ENCODE data around the gene FBXW9. TPM values are rescaled to one million over a fixed set of nuclear protein-coding genes. Genes with fewer than 3 reads are reported as not detected.

The FBXW9 gene
- total and polyA plus RNA-seq, 2 of the 8 experiments (the other 6 are each of a cell fraction or from before 2014, with no cell fraction given) = 10.8 to 30.1 TPM

- Histone ChIP-seq H2AK5ac (ENCODE audit: low read depth, low read length) (0 out of 2 replicates have a peak overlapping the region, but pooled peaks have one; percentile 76), H3K4me1 (replicated peaks in 1 of 4; ENCODE audit: control insufficient read depth in 3 of 4, insufficient read depth in 4 of 4, low read length in 3 of 4) (peaks cover 3 to 22% (median 7%) of the 10 kb centered on the region in 4 experiments), H3K79me2 (ENCODE audit: control insufficient read depth in 1 of 2, insufficient read depth in 2 of 2, low read length in 2 of 2) (peaks cover 0 to 19% of the 10 kb centered on the region in 2 experiments; a peak in 1 of 4 replicates), H2BK120ac (replicated peaks; ENCODE audit: low read depth, low read length) (no peak overlapping the region), H4K20me1 (replicated peaks in 1 of 2; ENCODE audit: control insufficient read depth in 1 of 2, insufficient read depth in 2 of 2, low read length in 2 of 2) (peaks cover 0 to 6% of the 10 kb centered on the region in 2 experiments), H3K36me3 (ENCODE audit: control insufficient read depth in 2 of 4, insufficient read depth in 4 of 4, low read length in 3 of 4) (peaks cover 6 to 10% (median 6%) of the 10 kb centered on the region in 4 experiments; a peak in 5 of 8 replicates), H3K14ac (ENCODE audit: insufficient read length) (no peak overlapping the region), H3K4me2 (ENCODE audit: insufficient read depth in 1 of 2, low read depth in 2 of 2, low read length in 2 of 2) (no peak overlapping the region; a peak in 1 of 4 replicates), H3K23me2 (ENCODE audit: low read depth, low read length) (peaks cover 22% of the 10 kb centered on the region), H4K5ac (ENCODE audit: insufficient read length, low read depth, low read length) (no peak overlapping the region), H3K27ac (ENCODE audit: low read depth, low read length) (no peak overlapping the region), H2BK15ac (ENCODE audit: low read length) (no peak overlapping the region), H2BK12ac (ENCODE audit: low read depth, low read length) (0 out of 2 replicates have a peak overlapping the region, but pooled peaks have one; percentile 17), H3K4ac (replicated peaks; ENCODE audit: insufficient read length, low read depth, low read length) (no peak overlapping the region), H4K8ac (ENCODE audit: extremely low read depth, insufficient read depth, low read length) (0 out of 2 replicates have a peak overlapping the region, but pooled peaks have one; percentile 26), H3K4me3 (ENCODE audit: extremely low read depth in 1 of 4, insufficient read depth in 2 of 4, low read depth in 3 of 4, low read length in 4 of 4) (no peak overlapping the region), H3K9me3 (ENCODE audit: insufficient read depth in 2 of 2, low read depth in 1 of 2, low read length in 1 of 2) (no peaks in the 10 kb centered on the region), H4K91ac (replicated peaks; ENCODE audit: insufficient read length, low read length) (no peak overlapping the region), H3K27me3 (replicated peaks in 1 of 4; ENCODE audit: control insufficient read depth in 3 of 4, extremely low read depth in 1 of 4, insufficient read depth in 3 of 4, low read length in 3 of 4) (no peaks in the 10 kb centered on the region; a peak in 1 of 7 replicates), H3K56ac (replicated peaks; ENCODE audit: insufficient read length, low read depth, low read length) (no peak overlapping the region), H3K79me1 (ENCODE audit: low read depth, low read length) (peaks cover 4% of the 10 kb centered on the region; the same call in 1 of the 2 replicates), H3K9ac (replicated peaks in 1 of 4; ENCODE audit: extremely low read depth in 1 of 4, low read depth in 3 of 4, low read length in 3 of 4) (no peak overlapping the region), H2AFZ (ENCODE audit: low read length) (no peak overlapping the region), H3K18ac (ENCODE audit: extremely low read depth, low read length) (no peak overlapping the region), H2BK5ac (ENCODE audit: low read depth, low read length) (no peak overlapping the region; the same call in 1 of the 2 replicates), H2BK20ac (ENCODE audit: low read length) (no peak overlapping the region), H3K23ac (ENCODE audit: insufficient read length) (no peak overlapping the region)
- WGBS, 2 experiments (ENCODE audit: extremely low coverage in 1 of 2, insufficient coverage in 1 of 2, insufficient read length in 1 of 2, insufficient replicate concordance in 2 of 2, low coverage in 1 of 2, low lambda C conversion rate in 2 of 2, missing lambda C conversion rate in 1 of 2) = 95% methylated on average over 10 of the region's 10 CpGs; no CpG with 5 or more reads in 1 of the 2 experiments
- DNase-seq (ENCODE audit: low read depth in 1 of 2, low spot score in 2 of 2) (no peak), FAIRE-seq (no peak)
- TF ChIP-seq NANOG (IDR thresholded peaks at IDR 0.05; ENCODE audit: insufficient read depth, low read depth, low read length, poor library complexity, severe bottlenecking) (no peak), CBX8 (IDR thresholded peaks at IDR 0.05; ENCODE audit: borderline replicate concordance, low read depth, low read length) (no peak), KDM4A (IDR thresholded peaks at IDR 0.05; ENCODE audit: low read depth, low read length, severe bottlenecking) (no peak), SIX5 (IDR thresholded peaks at IDR 0.05; ENCODE audit: low read depth, low read length) (no peak), ATF2 (IDR thresholded peaks at IDR 0.05; ENCODE audit: low read length) (no peak), RBBP5 (IDR thresholded peaks at IDR 0.05; ENCODE audit: borderline replicate concordance, low read depth, low read length) (no peak), JUND (IDR thresholded peaks at IDR 0.05; ENCODE audit: low read length) (no peak), CHD1 (IDR thresholded peaks at IDR 0.05; ENCODE audit: low read depth, low read length) (no peak), EP300 (IDR thresholded peaks at IDR 0.05; ENCODE audit: borderline replicate concordance in 1 of 2, low read depth in 2 of 2, low read length in 2 of 2) (no peak), CBX5 (IDR thresholded peaks at IDR 0.05; ENCODE audit: low read depth, low read length) (no peak), POU5F1 (IDR thresholded peaks at IDR 0.05; ENCODE audit: low read depth, low read length) (no peak), TBP (IDR thresholded peaks at IDR 0.05; ENCODE audit: low read depth, low read length) (no peak)
- POLR2A ChIA-PET (ENCODE audit: partially characterized antibody) = interaction anchor here (2.1 to 2.6 kb wide), 2 partner anchors 11 to 16 kb away, joined by 18 to 31 read pairs; partner anchors contain the start of gene DHPS
- CTCF ChIA-PET (ENCODE audit: partially characterized antibody) = interaction anchor here (2.0 kb wide), 1 partner anchor 8 kb away, joined by 6 read pairs; no protein-coding TSS in a partner anchor
Measured at GRCh38 chr19:12665281-12665573, 31.2 kb downstream of the FBXW9 start.

Measured in H1 (cell line).